IMR-90 (cell line): ENCODE data around the gene PCDHB6. TPM values are rescaled to one million over a fixed set of nuclear protein-coding genes. Genes with fewer than 3 reads are reported as not detected.
"Not testable (repeated sequence)": the region's sequence is repeated elsewhere in the genome, so short reads cannot be mapped to it uniquely, and the experiment has no call there.

Experiments
- ATAC-seq: fragments of 200-7000 bp; cut with Tn5 transposase; 2 replicates; pipeline ENCODE4 v1.9.1; 2020; ENCODE audit warnings: low read depth, mild to moderate bottlenecking, moderate library complexity
- BruUV-seq: library from RNA; stranded (reverse); fragments of 400-500 nt; replicated peaks from 2 replicates; lab custom pipeline; 2021; lab: Mats Ljungman, UMichigan
- CTCF ChIA-PET: fragments of 300-600 bp; formaldehyde crosslinking; extraction: SDS; loops from one replicate; lab custom pipeline; 2021; ENCODE audit warnings: antibody characterized with exemption; lab: Yijun Ruan, JAX
- POLR2A ChIA-PET: fragments of 300-600 bp; sonication (Branson Sonifier 250); formaldehyde crosslinking; loops from one replicate; lab custom pipeline; 2022; ENCODE audit warnings: antibody characterized with exemption; ENCODE audit not compliant: unreplicated experiment; lab: Charles Lee
- DNase-seq: peaks from one replicate; pipeline ENCODE4 v3.0.0; 2013
- H2AFZ ChIP-seq: replicated peaks from 2 replicates; pipeline ENCODE3; 2013; ENCODE audit warnings: low read length, mild to moderate bottlenecking; ENCODE audit not compliant: poor library complexity
- H2AK5ac ChIP-seq: 2 replicates; pipeline ENCODE4 v1.6.1; 2013; ENCODE audit warnings: low read depth, low read length, inconsistent platforms
- H2AK9ac ChIP-seq: replicated peaks from 2 replicates; pipeline ENCODE3; 2013; ENCODE audit warnings: mild to moderate bottlenecking, low read depth, low read length, moderate library complexity; ENCODE audit not compliant: poor library complexity
- H2BK120ac ChIP-seq: 2 replicates; pipeline ENCODE4 v1.6.1; 2013; ENCODE audit warnings: low read depth, low read length, inconsistent platforms
- H2BK15ac ChIP-seq: 3 replicates; pipeline ENCODE4 v1.6.1; 2013; ENCODE audit warnings: low read depth, low read length, inconsistent platforms
- H2BK20ac ChIP-seq: 2 replicates; pipeline ENCODE4 v1.6.1; 2013; ENCODE audit warnings: low read depth, mild to moderate bottlenecking, inconsistent platforms, low read length, moderate library complexity
- H2BK5ac ChIP-seq: 2 replicates; pipeline ENCODE4 v1.6.1; 2013; ENCODE audit warnings: mild to moderate bottlenecking, low read depth, low read length, inconsistent platforms; ENCODE audit not compliant: poor library complexity, severe bottlenecking
- H3K14ac ChIP-seq: replicated peaks from 2 replicates; pipeline ENCODE4 v1.6.1; 2013; ENCODE audit warnings: low read depth, low read length, inconsistent platforms
- H3K18ac ChIP-seq: 2 replicates; pipeline ENCODE4 v1.6.1; 2013; ENCODE audit warnings: low read depth, low read length, control low read depth
- H3K23ac ChIP-seq: 2 replicates; pipeline ENCODE4 v1.6.1; 2013; ENCODE audit warnings: low read depth, low read length, inconsistent platforms
- H3K27ac ChIP-seq: 2 replicates; pipeline ENCODE4 v1.5.1; 2013; ENCODE audit warnings: mild to moderate bottlenecking, control low read depth, low read length; ENCODE audit not compliant: insufficient read depth
- H3K27me3 ChIP-seq: 2 replicates; pipeline ENCODE4 v1.6.1; 2013; ENCODE audit warnings: low read length; ENCODE audit not compliant: control insufficient read depth, insufficient read depth
- H3K36me3 ChIP-seq: 2 replicates; pipeline ENCODE4 v1.6.1; 2013; ENCODE audit warnings: low read length, mixed read lengths; ENCODE audit not compliant: control insufficient read depth, insufficient read depth
- H3K4ac ChIP-seq: 2 replicates; pipeline ENCODE4 v1.6.1; 2013; ENCODE audit warnings: low read depth, low read length, inconsistent platforms
- H3K4me1 ChIP-seq: 2 replicates; pipeline ENCODE4 v1.6.1; 2013; ENCODE audit warnings: low read length, mixed read lengths; ENCODE audit not compliant: control insufficient read depth, insufficient read depth
- H3K4me2 ChIP-seq: 2 replicates; pipeline ENCODE4 v1.6.1; 2013; ENCODE audit warnings: low read depth, mild to moderate bottlenecking, control low read depth, low read length, moderate library complexity
- H3K4me3 ChIP-seq: 2 replicates; pipeline ENCODE4 v1.5.1; 2013; ENCODE audit warnings: low read depth, mild to moderate bottlenecking, control low read depth, low read length, moderate library complexity; ENCODE audit not compliant: insufficient read depth
- H3K56ac ChIP-seq: 2 replicates; pipeline ENCODE4 v1.6.1; 2013; ENCODE audit warnings: low read length, inconsistent platforms; ENCODE audit not compliant: insufficient read depth; ENCODE audit errors: extremely low read depth
- H3K79me1 ChIP-seq, 2 experiments: 2 replicates each; pipeline ENCODE4 v1.6.1; 2013; ENCODE audit warnings: low read length in 2 of 2, inconsistent platforms in 1 of 2, low read depth in 1 of 2
- H3K9ac ChIP-seq: 2 replicates; pipeline ENCODE4 v1.6.1; 2013; ENCODE audit warnings: low read depth, low read length, control low read depth
- H3K9me1 ChIP-seq: 2 replicates; pipeline ENCODE4 v1.6.1; 2013; ENCODE audit warnings: low read length, inconsistent platforms; ENCODE audit not compliant: insufficient read depth
- H3K9me3 ChIP-seq: 2 replicates; pipeline ENCODE4 v1.6.1; 2013; ENCODE audit warnings: low read length; ENCODE audit not compliant: control insufficient read depth, insufficient read depth
- H4K20me1 ChIP-seq: 2 replicates; pipeline ENCODE4 v1.6.1; 2013; ENCODE audit warnings: low read length, inconsistent platforms; ENCODE audit not compliant: insufficient read depth
- H4K5ac ChIP-seq: 2 replicates; pipeline ENCODE4 v1.6.1; 2013; ENCODE audit warnings: mild to moderate bottlenecking, low read depth, low read length, control low read depth
- H4K8ac ChIP-seq, 2 experiments: 2 replicates each; pipeline ENCODE4 v1.6.1; 2013; ENCODE audit warnings: low read depth in 2 of 2, low read length in 2 of 2, control low read depth in 1 of 2, inconsistent platforms in 1 of 2
- H4K91ac ChIP-seq: 2 replicates; pipeline ENCODE4 v1.6.1; 2013; ENCODE audit warnings: low read depth, low read length, inconsistent platforms; ENCODE audit not compliant: insufficient read depth
- FOS ChIP-seq: fragments of 150-350 bp; IDR thresholded peaks from 2 replicates; pipeline ENCODE4 v1.6.1; 2016; ENCODE audit warnings: low read depth, low read length
- MAFK ChIP-seq: IDR thresholded peaks from 2 replicates; pipeline ENCODE4 v1.6.1; 2012; ENCODE audit warnings: low read depth, low read length, improper control_type of control experiment
- WGBS, 2 experiments: methylation state at CpG; one replicate each; pipeline versions ENCODE4 v1.1.5 to v1.1.7; 2013; ENCODE audit warnings: missing lambda C conversion rate in 2 of 2; ENCODE audit not compliant: insufficient read length in 1 of 2; ENCODE audit errors: extremely low coverage in 2 of 2; 5-methylcytosine and 5-hydroxymethylcytosine counted together
- dilution Hi-C: fragments of 300-500 bp; cut with HindIII; formaldehyde crosslinking; loops from one replicate; pipeline ENCODE4 v1.14.3; 2018; ENCODE audit warnings: low sequenced_read_pairs; ENCODE audit not compliant: unreplicated experiment
- in situ Hi-C: fragments of 300-500 bp; cut with MboI; formaldehyde crosslinking; loops from 3 replicates; pipeline ENCODE4 v1.14.3; 2019; ENCODE audit warnings: low sequenced_read_pairs, inconsistent platforms, mixed read lengths
- intact Hi-C: fragments of 100-400 bp; cut with micrococcal nuclease; formaldehyde crosslinking; loops from 2 replicates; pipeline ENCODE4 v1.10.0; 2022
- polyA plus RNA-seq, 3 experiments: library from polyadenylated mRNA; depleted of rRNA; stranded (reverse); fragments of >200 nt; gene quantifications; 2 replicates each; pipeline ENCODE4 v1.2.3, GENCODE V29; 2012; ENCODE audit warnings: low replicate concordance in 1 of 3
- total RNA-seq: library from RNA; depleted of rRNA; stranded (reverse); fragments of >200 nt; gene quantifications from 2 replicates; pipeline ENCODE4 v1.2.3, GENCODE V29; 2012

Gene PCDHB6
- total and polyA plus RNA-seq, 2 of the 4 experiments (the other 2 are of a cell fraction): under 0.01 to 0.07 TPM

- H2BK5ac ChIP-seq: no peak overlapping the region
- no peak overlapping the region for H3K18ac ChIP-seq
- no peaks in the 10 kb centered on the region for H3K36me3 ChIP-seq
- in situ Hi-C loops: no loop called here
- H2AK9ac ChIP-seq: no peak overlapping the region
- intact Hi-C loops: no loop called here
- no peak overlapping the region for H3K27ac ChIP-seq
- H3K9me3 ChIP-seq: peaks cover 11% of the 10 kb centered on the region
- no peaks in the 10 kb centered on the region for H4K20me1 ChIP-seq
- H3K9me1 ChIP-seq: no peaks in the 10 kb centered on the region
- H3K4me3 ChIP-seq: no peak overlapping the region
- no peak overlapping the region for H2BK120ac ChIP-seq
- H2AFZ ChIP-seq: no peak overlapping the region
- no peaks in the 10 kb centered on the region for H3K4me1 ChIP-seq
- H3K27me3 ChIP-seq: no peaks in the 10 kb centered on the region
- POLR2A ChIA-PET: no interaction called here
- H2BK15ac ChIP-seq: no peak overlapping the region
- CTCF ChIA-PET: interaction anchor here (1.0 to 1.1 kb wide), 2 partner anchors 10 to 37 kb away, joined by 3 to 4 read pairs; no protein-coding TSS in a partner anchor
- H3K4me2 ChIP-seq: no peak overlapping the region
- no peak overlapping the region for H2BK20ac ChIP-seq
- no peak overlapping the region for H3K56ac ChIP-seq
- WGBS, 2 experiments: 41% methylated on average over 4 of the region's 12 CpGs; no CpG with 5 or more reads in 1 of the 2 experiments
- H4K8ac ChIP-seq: no peak overlapping the region
- dilution Hi-C loops: no loop called here
- ATAC-seq (no peak), DNase-seq (no peak)
- no peak overlapping the region for H3K4ac ChIP-seq
- H3K14ac ChIP-seq: no peak overlapping the region
- BruUV-seq: no TSS peak
- H3K79me1 ChIP-seq: no peaks in the 10 kb centered on the region
- no peak overlapping the region for H4K5ac ChIP-seq
- H3K9ac ChIP-seq: no peak overlapping the region
- no peak overlapping the region for H4K91ac ChIP-seq
- H3K23ac ChIP-seq: no peak overlapping the region
- H2AK5ac ChIP-seq: no peak overlapping the region
- TF ChIP-seq FOS (no peak), MAFK (no peak)
Observed at GRCh38 chr5:141121985-141122384, 27.9 kb upstream of the PCDHB6 start.

DNA sequence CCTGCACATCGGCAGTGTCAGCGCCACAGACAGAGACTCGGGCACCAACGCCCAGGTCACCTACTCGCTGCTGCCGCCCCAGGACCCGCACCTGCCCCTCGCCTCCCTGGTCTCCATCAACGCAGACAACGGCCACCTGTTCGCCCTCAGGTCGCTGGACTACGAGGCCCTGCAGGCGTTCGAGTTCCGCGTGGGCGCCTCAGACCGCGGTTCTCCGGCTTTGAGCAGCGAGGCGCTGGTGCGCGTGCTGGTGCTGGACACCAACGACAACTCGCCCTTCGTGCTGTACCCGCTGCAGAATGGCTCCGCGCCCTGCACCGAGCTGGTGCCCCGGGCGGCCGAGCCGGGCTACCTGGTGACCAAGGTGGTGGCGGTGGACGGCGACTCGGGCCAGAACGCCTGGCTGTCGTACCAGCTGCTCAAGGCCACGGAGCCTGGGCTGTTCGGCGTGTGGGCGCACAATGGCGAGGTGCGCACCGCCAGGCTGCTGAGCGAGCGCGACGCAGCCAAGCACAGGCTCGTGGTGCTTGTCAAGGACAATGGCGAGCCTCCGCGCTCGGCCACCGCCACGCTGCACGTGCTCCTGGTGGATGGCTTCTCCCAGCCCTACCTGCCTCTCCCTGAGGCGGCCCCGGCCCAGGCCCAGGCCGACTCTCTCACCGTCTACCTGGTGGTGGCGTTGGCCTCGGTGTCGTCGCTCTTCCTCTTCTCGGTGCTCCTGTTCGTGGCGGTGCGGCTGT, 26.3 kb upstream of the PCDHB6 start:
- H2BK120ac ChIP-seq, H2BK15ac ChIP-seq, H3K14ac ChIP-seq, H3K27ac ChIP-seq, ATAC-seq, H3K4me3 ChIP-seq, H3K4me1 ChIP-seq, H3K18ac ChIP-seq, H4K91ac ChIP-seq, POLR2A ChIA-PET, H4K8ac ChIP-seq, H3K36me3 ChIP-seq, H3K9ac ChIP-seq, H2AK9ac ChIP-seq, H3K23ac ChIP-seq, H3K56ac ChIP-seq, H3K9me1 ChIP-seq, H4K5ac ChIP-seq, H3K4me2 ChIP-seq, BruUV-seq, in situ Hi-C loops, H3K4ac ChIP-seq, H4K20me1 ChIP-seq, CTCF ChIA-PET, H2BK5ac ChIP-seq, H2BK20ac ChIP-seq, H3K27me3 ChIP-seq, DNase-seq, intact Hi-C loops, H2AK5ac ChIP-seq, H3K79me1 ChIP-seq, H2AFZ ChIP-seq, dilution Hi-C loops: not testable (repeated sequence)
- peaks cover 10% of the 10 kb centered on the region for H3K9me3 ChIP-seq
- 56% methylated on average over 5 of the region's 73 CpGs; no CpG with 5 or more reads in 1 of the 2 experiments for WGBS, 2 experiments
